Breast epithelium (tissue), 4 donors: ENCODE data around the gene ZSCAN22. TPM values are rescaled to one million over a fixed set of nuclear protein-coding genes. Genes with fewer than 3 reads are reported as not detected.
"Not testable (repeated sequence)": the region's sequence is repeated elsewhere in the genome, so short reads cannot be mapped to it uniquely, and the experiment has no call there.

Experiments used
- DNase-seq, 2 donors: peaks; one replicate each; pipeline ENCODE4 v3.0.0-alpha.2; 2019; ENCODE audit warnings: low spot score in 2 of 2
- H3K27ac ChIP-seq, 2 donors: fragments of 200-600 bp; sonication (generic) in 1 of 2; one replicate each; pipeline ENCODE4 v1.5.1; 2016 to 2019; ENCODE audit warnings: mild to moderate bottlenecking in 1 of 2
- H3K27me3 ChIP-seq, 2 donors: fragments of 200-600 bp; sonication (generic) in 1 of 2; one replicate each; pipeline versions ENCODE4 v1.5.1 to v1.6.0; 2017 to 2019; ENCODE audit warnings: control low read depth in 1 of 2, mild to moderate bottlenecking in 1 of 2
- H3K36me3 ChIP-seq: fragments of 200-600 bp; one replicate; pipeline ENCODE4 v1.5.1; 2019
- H3K4me1 ChIP-seq, 2 donors: fragments of 200-600 bp; sonication (generic); one replicate each; pipeline ENCODE4 v1.5.1; 2016 to 2019; ENCODE audit warnings: control low read depth in 1 of 2
- H3K4me3 ChIP-seq, 3 donors: fragments of 200-600 bp; sonication (generic); 1 replicate in 2 of 3; 2 replicates in 1 of 3; pipeline ENCODE4 v1.5.1; 2016 to 2019; ENCODE audit warnings: mild to moderate bottlenecking in 3 of 3, moderate library complexity in 2 of 3
- H3K9me3 ChIP-seq, 2 donors: fragments of 200-600 bp; sonication (generic) in 1 of 2; one replicate each; pipeline ENCODE4 v1.5.1; 2016 to 2019; ENCODE audit warnings: control low read depth in 1 of 2
- CTCF ChIP-seq, 3 donors: fragments of 450-650 bp; IDR thresholded peaks; one replicate each; pipeline ENCODE4 v1.5.1; 2016 to 2017; ENCODE audit warnings: antibody characterized with exemption in 3 of 3, mild to moderate bottlenecking in 3 of 3, moderate library complexity in 3 of 3
- POLR2A ChIP-seq: fragments of 450-650 bp; IDR thresholded peaks from one replicate; pipeline ENCODE4 v1.6.1; 2016; ENCODE audit warnings: antibody characterized with exemption, mild to moderate bottlenecking, moderate library complexity
- POLR2AphosphoS5 ChIP-seq, 3 donors: sonication (generic); formaldehyde crosslinking; IDR thresholded peaks; one replicate each; pipeline ENCODE4 v1.6.1; 2017; ENCODE audit warnings: antibody characterized with exemption in 3 of 3
- intact Hi-C: fragments of 100-400 bp; cut with DNase I; formaldehyde crosslinking; loops from one replicate; pipeline ENCODE4 v1.15.1; 2023; ENCODE audit warnings: low total_unique reads
- total RNA-seq, 3 donors: library from RNA; depleted of rRNA; stranded (reverse); fragments of >200 nt; gene quantifications; one replicate each; pipeline ENCODE4 v1.1.0, GENCODE V29; 2016

Gene ZSCAN22
- total RNA-seq, 3 donors from 2014 or later = 2.6 to 3.8 (median 3.6) TPM

DNA sequence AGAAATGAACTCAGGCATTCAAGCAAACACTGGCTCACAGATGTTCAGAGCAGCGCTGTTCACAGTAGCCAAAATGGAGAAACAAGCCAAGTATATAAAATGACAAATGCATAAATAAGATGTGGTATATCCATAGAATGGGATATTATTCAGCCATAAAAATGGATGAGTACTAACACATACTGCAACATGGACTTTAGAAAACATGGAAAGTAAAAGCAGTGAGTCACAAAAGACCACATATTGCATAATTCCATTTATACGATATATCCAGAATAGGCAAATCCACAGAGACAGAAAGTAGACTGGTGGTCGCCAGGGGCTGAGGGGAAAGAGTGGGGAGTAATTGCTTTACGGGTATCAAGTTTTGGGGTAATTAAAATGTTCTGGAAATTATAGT, 47.4 kb downstream of the ZSCAN22 start:
- TF ChIP-seq CTCF (IDR thresholded peaks at IDR 0.05) = no peak
- TF ChIP-seq POLR2AphosphoS5 (IDR thresholded peaks at IDR 0.05) = no peak
- no peak for TF ChIP-seq POLR2A
- H3K27me3 ChIP-seq = no peaks in the 10 kb centered on the region
- intact Hi-C loops = no loop called here

DNA sequence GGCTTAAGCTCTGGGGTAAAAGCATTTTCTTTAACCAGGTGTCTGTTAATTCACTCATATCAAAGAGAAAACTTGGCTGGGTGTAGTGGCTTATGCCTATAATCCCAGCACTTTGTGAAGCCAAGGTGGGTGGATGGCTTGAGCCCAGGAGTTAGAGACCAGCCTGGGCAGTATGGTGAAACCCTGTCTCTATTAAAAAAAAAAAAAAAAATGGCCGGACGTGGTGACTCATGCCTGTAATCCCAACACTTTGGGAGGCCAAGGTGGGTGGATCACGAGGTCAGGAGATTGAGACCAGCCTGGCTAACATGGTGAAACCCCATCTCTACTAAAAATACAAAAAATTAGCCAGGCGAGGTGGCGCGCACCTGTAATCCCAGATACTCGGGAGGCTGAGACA, 49.9 kb downstream of the ZSCAN22 start:
- H3K27me3 ChIP-seq, H3K27ac ChIP-seq, intact Hi-C loops, DNase-seq, H3K4me3 ChIP-seq, H3K36me3 ChIP-seq, H3K9me3 ChIP-seq: not testable (repeated sequence)
- H3K4me1 ChIP-seq = peaks cover 4 to 19% of the 10 kb centered on the region in 2 donors

More for the DNA sequence above, 47.4 kb downstream of the ZSCAN22 start:
- no peak for DNase-seq
- H3K4me3 ChIP-seq = no peak overlapping the region
- no peaks in the 10 kb centered on the region for H3K36me3 ChIP-seq
- no peak overlapping the region for H3K27ac ChIP-seq
- H3K4me1 ChIP-seq = peaks cover 0 to 9% of the 10 kb centered on the region in 2 donors
- H3K9me3 ChIP-seq = no peaks in the 10 kb centered on the region

- DNase-seq = no peak
- intact Hi-C loops = no loop called here
- Histone ChIP-seq H3K4me3 (no peak overlapping the region), H3K27me3 (no peaks in the 10 kb centered on the region), H3K4me1 (peaks cover 4 to 15% of the 10 kb centered on the region in 2 donors), H3K36me3 (no peaks in the 10 kb centered on the region), H3K27ac (no peak overlapping the region), H3K9me3 (no peaks in the 10 kb centered on the region)
- TF ChIP-seq POLR2AphosphoS5 (IDR thresholded peaks at IDR 0.05) = no peak
- TF ChIP-seq CTCF (IDR thresholded peaks at IDR 0.05) = no peak
- TF ChIP-seq POLR2A = no peak
Measured at GRCh38 chr19:58379246-58379645, 52.5 kb downstream of the ZSCAN22 start.

DNA sequence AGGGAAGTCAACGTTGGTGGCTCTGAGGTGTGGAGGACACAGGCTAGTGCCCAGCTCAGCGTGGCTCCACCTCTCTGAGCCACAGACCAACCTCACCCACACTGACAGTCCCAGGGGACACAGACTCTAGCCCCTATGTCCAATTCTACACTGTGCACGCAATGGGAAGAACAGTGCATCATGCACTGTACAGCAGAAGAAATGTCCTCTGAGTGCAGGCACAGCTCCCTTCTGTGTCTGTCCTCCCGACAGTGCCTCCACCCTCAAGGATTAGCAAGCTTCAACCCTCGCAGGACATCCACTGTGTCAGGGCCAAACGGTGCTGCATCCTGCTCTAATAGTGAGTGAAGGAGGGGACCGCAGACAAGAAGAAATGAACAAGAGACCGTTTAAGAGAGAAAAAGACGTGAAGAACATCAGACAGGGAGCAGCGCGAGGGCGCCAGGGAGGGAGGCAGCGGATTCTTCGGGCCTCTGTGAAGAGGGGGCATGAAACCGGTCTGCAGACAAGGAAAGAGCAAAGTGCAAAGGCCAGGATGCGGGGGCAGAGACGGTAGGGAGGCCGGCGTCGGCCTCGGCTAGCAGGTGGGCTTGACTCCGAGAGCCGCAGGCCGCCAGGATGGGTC, 53.4 kb downstream of the ZSCAN22 start:
- Histone ChIP-seq H3K27ac (peak overlapping the region; percentile 92 to 96), H3K4me3 (peak overlapping the region; percentile 74 to 92 (median 83)), H3K9me3 (no peaks in the 10 kb centered on the region), H3K27me3 (no peaks in the 10 kb centered on the region), H3K36me3 (no peaks in the 10 kb centered on the region), H3K4me1 (peaks cover 4 to 15% of the 10 kb centered on the region in 2 donors)
- DNase-seq = no peak
- TF ChIP-seq CTCF (IDR thresholded peaks at IDR 0.05) (no peak), POLR2A (no peak), POLR2AphosphoS5 (IDR thresholded peaks at IDR 0.05) (no peak)
- intact Hi-C loops = no loop called here

DNA sequence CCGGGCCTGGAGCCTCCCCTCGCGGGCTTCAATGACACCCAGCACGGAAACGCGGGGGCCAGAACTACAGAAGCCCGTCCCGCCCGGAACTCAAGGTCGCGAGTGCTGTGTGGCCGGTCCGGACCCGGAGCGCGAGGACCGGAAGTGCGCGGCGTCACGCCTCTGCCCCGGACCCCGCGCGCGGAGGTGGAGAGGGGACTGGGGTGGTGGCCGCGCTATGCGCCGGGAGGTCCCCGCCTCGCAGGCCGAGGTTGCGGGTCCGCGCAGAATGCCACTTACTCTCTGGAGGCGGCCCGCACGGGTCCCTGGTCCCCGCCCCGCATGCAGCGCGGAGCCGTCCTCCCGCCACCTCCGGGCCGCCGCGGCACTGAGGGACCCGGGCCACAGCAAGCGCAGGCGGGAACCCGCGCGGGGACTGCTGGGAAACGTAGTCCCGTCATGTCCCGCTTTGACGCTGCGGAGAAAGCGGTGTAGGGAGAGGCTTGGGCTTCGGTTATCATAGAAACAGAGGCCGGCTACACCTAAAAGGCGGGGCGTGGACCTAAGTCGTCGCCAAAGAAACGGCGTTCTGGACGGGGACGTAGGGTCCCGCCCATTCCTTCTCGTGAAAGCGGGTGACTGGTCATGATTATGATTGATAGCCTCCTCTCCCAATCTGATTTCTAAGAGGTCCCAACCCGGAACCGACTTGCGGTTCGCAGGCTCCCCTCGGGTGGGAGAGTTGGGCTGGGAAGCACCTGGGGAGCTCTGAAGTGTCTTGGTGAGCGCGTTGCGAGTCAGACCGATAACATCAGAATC, 54.1 kb downstream of the ZSCAN22 start, which contains the start of gene ZNF837:
Gene ZNF837, minus strand, starts transcription at position 369 of the 798 bp plus-strand sequence. CDS start 11,698 bp downstream, outside the sequence.
- Histone ChIP-seq H3K9me3 (no peaks in the 10 kb centered on the region), H3K36me3 (no peaks in the 10 kb centered on the region), H3K27ac (peak within 1 kb of the TSS; percentile 92 to 96), H3K27me3 (no peaks in the 10 kb centered on the region), H3K4me1 (peaks cover 10 to 22% of the 10 kb centered on the region in 2 donors), H3K4me3 (peak within 1 kb of the TSS; percentile 74 to 92 (median 83))
- intact Hi-C loops = no loop called here
- DNase-seq = peak; percentile 99
- TF ChIP-seq POLR2AphosphoS5 (IDR thresholded peaks at IDR 0.05) (peak; percentile 86 to 94 (median 90)), POLR2A (peak; percentile 69), CTCF (IDR thresholded peaks at IDR 0.05) (peak in 1 of 3 donors; percentile 31)
